K562 (cell line): ENCODE data around the gene ABCB6. TPM values are rescaled to one million over a fixed set of nuclear protein-coding genes. Genes with fewer than 3 reads are reported as not detected.

Experiments used
- ADNP ChIP-seq: fragments of 200-800 bp; sonication (Bioruptor generic); IDR thresholded peaks from 2 replicates; pipeline ENCODE4 v1.6.1; 2016; ENCODE audit warnings: missing genetic modification characterization, missing compliant biosample characterization
- ARID3A ChIP-seq: IDR thresholded peaks from 2 replicates; pipeline ENCODE4 v1.6.1; 2012; ENCODE audit warnings: low read depth, low read length, improper control_type of control experiment, borderline replicate concordance
- ASH1L ChIP-seq: fragments of 450-650 bp; IDR thresholded peaks from 2 replicates; pipeline ENCODE4 v1.6.1; 2018; ENCODE audit warnings: borderline replicate concordance, mild to moderate bottlenecking, low read depth; ENCODE audit not compliant: partially characterized antibody
- CCAR2 ChIP-seq: fragments of 200-400 bp; formaldehyde crosslinking; IDR thresholded peaks from 2 replicates; pipeline ENCODE4 v1.6.1; 2017; ENCODE audit warnings: mild to moderate bottlenecking, low read depth, low read length
- DACH1 ChIP-seq: fragments of 450-650 bp; IDR thresholded peaks from 2 replicates; pipeline ENCODE4 v1.6.1; 2018; ENCODE audit not compliant: partially characterized antibody
- E2F5 ChIP-seq: sonication (generic); formaldehyde crosslinking; IDR thresholded peaks from 2 replicates; pipeline ENCODE4 v1.8.0; 2022; ENCODE audit warnings: mild to moderate bottlenecking, missing genetic modification reagents
- GATAD2A ChIP-seq: fragments of 450-650 bp; IDR thresholded peaks from 2 replicates; pipeline ENCODE4 v1.6.1; 2017
- HBP1 ChIP-seq: fragments of 450-650 bp; formaldehyde crosslinking; IDR thresholded peaks from 2 replicates; pipeline ENCODE4 v1.4.0; 2022; ENCODE audit warnings: missing genetic modification characterization
- MCM5 ChIP-seq: fragments of 450-650 bp; IDR thresholded peaks from 2 replicates; pipeline ENCODE4 v1.6.1; 2016; ENCODE audit warnings: low read depth
- NFE2 ChIP-seq: IDR thresholded peaks from 2 replicates; pipeline ENCODE4 v1.6.1; 2014; ENCODE audit warnings: antibody characterized with exemption, low read depth
- NR2C1 ChIP-seq, 2 experiments: fragments of 450-650 bp; IDR thresholded peaks; 2 replicates each; pipeline ENCODE4 v1.6.1; 2017; ENCODE audit warnings: mild to moderate bottlenecking in 2 of 2, antibody characterized with exemption in 1 of 2, inconsistent platforms in 1 of 2, missing compliant biosample characterization in 1 of 2, missing genetic modification characterization in 1 of 2
- RNF219 ChIP-seq: fragments of 250-450 bp; sonication (Bioruptor Pico); IDR thresholded peaks from 2 replicates; pipeline ENCODE4 v1.5.0; 2022; ENCODE audit warnings: mild to moderate bottlenecking
- SAP30 ChIP-seq: fragments of 200-600 bp; sonication (generic); IDR thresholded peaks from 2 replicates; pipeline ENCODE4 v1.6.1; 2012; ENCODE audit warnings: borderline replicate concordance, low read depth, mild to moderate bottlenecking, moderate library complexity, low read length, control low read depth, inconsistent platforms; ENCODE audit not compliant: insufficient read depth, poor library complexity, severe bottlenecking
- SRSF1 ChIP-seq: fragments of 200-400 bp; formaldehyde crosslinking; IDR thresholded peaks from 2 replicates; pipeline ENCODE4 v1.6.1; 2017; ENCODE audit warnings: mild to moderate bottlenecking, low read depth, low read length, moderate library complexity
- ZNF274 ChIP-seq: IDR thresholded peaks from 2 replicates; pipeline ENCODE4 v1.6.1; 2011; ENCODE audit warnings: low read depth, mild to moderate bottlenecking, low read length, moderate library complexity, borderline replicate concordance
- ZNF583 ChIP-seq: fragments of 250-450 bp; sonication (Bioruptor Pico); IDR thresholded peaks from 2 replicates; pipeline ENCODE4 v1.4.0; 2020
- polyA plus RNA-seq, 8 experiments: library from polyadenylated mRNA; depleted of rRNA in 4 of 8; stranded (reverse) in 5 of 8; unstranded in 3 of 8; fragments of >200 nt; fragmentation: Nextera tagmentation in 2 of 8; fragmentation: Illumina TruSeq in 1 of 8; extraction: Ambion mirVana in 2 of 8; extraction: Trizol in 1 of 8; gene quantifications; 2 replicates each; pipeline versions ENCODE4 v1.2.1 to v1.2.3, GENCODE V29; 2011 to 2014; ENCODE audit warnings: inconsistent platforms in 1 of 8, missing spikeins in 1 of 8
- total RNA-seq, 7 experiments: library from RNA; depleted of rRNA in 6 of 7; stranded (reverse); fragments of >200 nt in 6 of 7; fragmentation: Illumina TruSeq in 2 of 7; extraction: Trizol in 2 of 7; gene quantifications; 2 replicates each; pipeline versions ENCODE4 v1.2.1 to v1.2.3, GENCODE V29; 2011 to 2021; ENCODE audit warnings: low replicate concordance in 1 of 7
- TF ChIP-seq, protein P1 (sequence below): fragments of 250-450 bp; sonication (Bioruptor Pico); IDR thresholded peaks from 2 replicates; pipeline ENCODE4 v1.5.1; 2021; ENCODE audit warnings: mild to moderate bottlenecking
- TF ChIP-seq, protein P2 (sequence below): fragments of 250-450 bp; sonication (Bioruptor Pico); IDR thresholded peaks from 2 replicates; pipeline ENCODE4 v1.4.0; 2020

Gene ABCB6
- total and polyA plus RNA-seq, 9 of the 15 experiments (the other 6 are each of a cell fraction or from before 2014, with no cell fraction given) = 3.7 to 29.8 (median 16.8) TPM

DNA sequence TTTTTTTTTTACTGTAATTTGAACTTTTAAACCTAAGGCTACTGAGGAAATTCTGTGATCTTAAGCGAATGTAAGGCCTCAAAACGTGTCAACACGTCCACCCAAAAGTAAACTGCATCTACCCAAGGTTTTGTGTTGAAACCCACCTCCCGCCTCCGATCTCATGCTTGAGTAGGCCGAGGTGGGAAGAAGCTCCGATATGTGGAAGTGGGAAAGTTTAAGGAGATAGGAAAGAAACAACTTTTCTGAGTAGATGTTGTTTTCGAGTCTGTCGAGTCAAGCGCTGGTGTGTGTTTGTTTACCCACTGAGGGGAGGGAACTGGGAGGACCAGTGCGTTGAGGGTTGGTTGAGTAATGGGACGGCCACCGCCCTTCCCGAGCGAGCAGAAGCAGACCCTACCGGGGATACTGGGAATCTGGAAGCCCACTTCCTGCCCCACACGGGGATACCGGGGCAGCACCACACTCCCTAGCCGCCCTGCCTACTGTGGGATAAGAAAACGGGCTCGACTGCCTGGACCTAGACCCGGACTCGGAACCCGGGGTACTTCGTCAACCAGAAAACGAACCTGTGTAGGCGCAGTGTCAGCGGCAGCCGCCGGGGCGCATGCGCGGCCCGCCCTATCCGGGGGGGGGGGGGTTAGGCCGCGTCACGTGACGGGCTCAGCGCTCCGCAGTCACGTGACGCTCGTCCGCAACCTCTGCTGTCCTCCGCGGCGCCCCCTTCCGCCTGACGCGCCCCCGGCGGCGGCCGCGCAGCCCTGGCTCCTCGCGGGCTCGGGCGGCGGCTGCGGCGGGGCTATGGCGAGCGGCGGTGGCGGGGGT is 41.0 kb downstream of the ABCB6 start, which contains the start of gene RETREG2 (continued):
- peak; percentile 57; the same call in 1 of the 2 replicates for TF ChIP-seq HBP1
- no peak for TF ChIP-seq ARID3A
- peak; percentile 28 for TF ChIP-seq ASH1L
- TF ChIP-seq, protein P1, sequence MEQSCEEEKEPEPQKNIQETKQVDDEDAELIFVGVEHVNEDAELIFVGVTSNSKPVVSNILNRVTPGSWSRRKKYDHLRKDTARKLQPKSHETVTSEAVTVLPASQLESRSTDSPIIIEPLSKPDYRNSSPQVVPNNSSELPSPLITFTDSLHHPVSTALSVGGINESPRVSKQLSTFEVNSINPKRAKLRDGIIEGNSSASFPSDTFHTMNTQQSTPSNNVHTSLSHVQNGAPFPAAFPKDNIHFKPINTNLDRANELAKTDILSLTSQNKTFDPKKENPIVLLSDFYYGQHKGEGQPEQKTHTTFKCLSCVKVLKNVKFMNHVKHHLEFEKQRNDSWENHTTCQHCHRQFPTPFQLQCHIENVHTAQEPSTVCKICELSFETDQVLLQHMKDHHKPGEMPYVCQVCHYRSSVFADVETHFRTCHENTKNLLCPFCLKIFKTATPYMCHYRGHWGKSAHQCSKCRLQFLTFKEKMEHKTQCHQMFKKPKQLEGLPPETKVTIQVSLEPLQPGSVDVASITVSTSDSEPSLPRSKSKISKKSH (CRISPR knock-in tag) = no peak
- TF ChIP-seq ZNF583 (CRISPR knock-in tag) = no peak
- no peak for TF ChIP-seq SRSF1
- no peak for TF ChIP-seq ZNF274
- no peak for TF ChIP-seq NR2C1 (IDR thresholded peaks at IDR 0.05)
- TF ChIP-seq NR2C1 (tag; IDR thresholded peaks at IDR 0.05) = no peak
- TF ChIP-seq GATAD2A = no peak
- no peak for TF ChIP-seq MCM5
- TF ChIP-seq NFE2 = peak; percentile 34; the same call in 1 of the 2 replicates
- TF ChIP-seq SAP30 = no peak
- no peak for TF ChIP-seq DACH1
- TF ChIP-seq, protein P2, sequence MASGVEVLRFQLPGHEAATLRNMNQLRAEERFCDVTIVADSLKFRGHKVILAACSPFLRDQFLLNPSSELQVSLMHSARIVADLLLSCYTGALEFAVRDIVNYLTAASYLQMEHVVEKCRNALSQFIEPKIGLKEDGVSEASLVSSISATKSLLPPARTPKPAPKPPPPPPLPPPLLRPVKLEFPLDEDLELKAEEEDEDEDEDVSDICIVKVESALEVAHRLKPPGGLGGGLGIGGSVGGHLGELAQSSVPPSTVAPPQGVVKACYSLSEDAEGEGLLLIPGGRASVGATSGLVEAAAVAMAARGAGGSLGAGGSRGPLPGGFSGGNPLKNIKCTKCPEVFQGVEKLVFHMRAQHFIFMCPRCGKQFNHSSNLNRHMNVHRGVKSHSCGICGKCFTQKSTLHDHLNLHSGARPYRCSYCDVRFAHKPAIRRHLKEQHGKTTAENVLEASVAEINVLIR (CRISPR knock-in tag) = no peak
- no peak for TF ChIP-seq CCAR2
- TF ChIP-seq ADNP (tag) = no peak
- no peak for TF ChIP-seq RNF219 (CRISPR knock-in tag)
- TF ChIP-seq E2F5 (CRISPR knock-in tag) = no peak
